HG03025 (cell line): ENCODE results near the gene UBA52.
"Not testable (repeated sequence)": the region's sequence is repeated elsewhere in the genome, so short reads cannot be mapped to it uniquely, and the experiment has no call there.

Experiments
- ATAC-seq: cut with Tn5 transposase; IDR thresholded peaks from one replicate; pipeline ENCODE4 v1.9.1; 2021; ENCODE audit warnings: mild to moderate bottlenecking, moderate library complexity; ENCODE audit not compliant: unreplicated experiment, low FRiP score

The UBA52 gene

DNA sequence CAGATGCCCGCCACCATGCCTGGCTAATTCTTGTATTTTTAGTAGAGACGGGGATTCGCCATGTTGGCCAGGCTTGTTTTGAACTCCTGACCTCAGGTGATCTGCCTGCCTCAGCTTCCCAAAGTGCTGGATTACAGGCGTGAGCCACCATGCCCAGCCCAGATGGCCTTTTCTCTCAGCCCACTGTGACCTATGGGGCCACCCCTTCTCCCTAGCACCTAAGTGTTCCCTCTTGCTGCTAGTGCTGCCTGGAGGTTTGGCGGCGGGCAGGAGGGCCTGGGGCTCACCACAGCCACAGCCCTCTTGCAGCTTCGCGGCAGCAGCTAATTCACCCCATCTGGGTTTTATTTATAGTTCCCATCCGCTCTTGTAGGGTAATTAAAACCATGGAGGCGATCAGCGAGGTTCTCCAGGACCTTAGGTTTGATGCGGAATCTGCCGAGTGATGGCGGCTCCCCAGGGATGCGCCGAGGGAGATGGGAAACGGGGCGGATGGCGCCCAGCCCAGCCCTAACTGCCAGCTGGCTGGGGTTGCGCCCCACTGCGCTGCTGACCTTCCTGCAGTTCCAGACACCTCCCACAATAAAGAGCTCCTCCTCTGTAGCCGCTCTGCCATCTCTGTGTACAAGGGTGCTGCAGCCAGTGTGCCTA lies 20.2 kb downstream of the UBA52 start:
- no peak for ATAC-seq

DNA sequence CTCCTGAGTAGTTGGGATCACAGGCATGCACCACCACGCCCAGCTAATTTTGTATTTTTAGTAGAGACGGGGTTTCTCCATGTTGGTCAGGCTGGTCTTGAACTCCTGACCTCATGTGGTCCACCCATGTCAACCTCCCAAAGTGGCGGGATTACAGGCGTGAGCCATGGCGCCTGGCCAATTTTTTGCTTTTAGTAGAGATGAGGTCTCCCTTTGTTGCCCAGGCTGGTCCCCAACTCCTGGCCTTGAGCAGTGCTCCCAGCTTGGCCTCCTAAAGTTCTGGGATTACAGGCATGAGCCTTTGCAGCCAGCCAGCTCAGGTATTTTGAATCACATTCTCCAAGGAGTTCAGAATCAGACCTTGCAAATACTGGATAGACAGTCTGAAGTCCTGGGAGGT lies 21.1 kb downstream of the UBA52 start:
- ATAC-seq = not testable (repeated sequence)

DNA sequence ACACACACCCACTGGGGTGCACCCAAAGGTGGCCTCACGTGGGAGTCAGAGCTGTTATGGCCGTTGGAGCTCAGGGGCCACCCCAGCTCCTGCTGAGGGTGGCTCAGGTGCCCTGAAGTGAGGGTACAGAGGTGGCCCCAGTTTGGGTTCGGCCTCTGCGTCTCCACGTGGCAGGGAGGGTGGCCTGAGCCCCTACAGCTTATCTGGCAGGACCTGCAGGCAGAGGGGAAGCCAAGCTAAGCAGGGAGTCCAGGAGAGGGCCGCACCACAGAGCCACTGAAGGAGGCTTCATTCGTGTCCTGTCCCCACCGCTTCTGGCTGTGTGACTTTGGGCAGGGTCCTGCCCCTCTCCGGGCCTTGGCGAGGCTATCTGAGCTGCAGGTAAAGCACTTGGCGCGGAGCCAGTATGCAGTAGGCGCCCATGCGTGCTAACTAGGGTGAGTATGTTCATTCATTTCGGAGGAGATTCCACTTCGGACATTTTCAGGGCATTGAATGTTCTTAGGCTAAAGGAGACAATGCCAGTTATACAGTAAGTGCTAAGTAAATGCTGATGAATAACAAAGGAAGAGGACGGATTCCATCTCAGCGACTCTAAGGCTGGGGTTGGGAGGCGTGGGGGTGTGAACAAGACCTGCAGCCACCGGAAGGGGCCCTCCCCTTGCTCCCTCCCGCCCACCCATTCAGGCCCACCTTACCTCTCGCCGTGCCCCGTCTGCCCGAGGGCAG lies 21.9 kb downstream of the UBA52 start:
- ATAC-seq = no peak

DNA sequence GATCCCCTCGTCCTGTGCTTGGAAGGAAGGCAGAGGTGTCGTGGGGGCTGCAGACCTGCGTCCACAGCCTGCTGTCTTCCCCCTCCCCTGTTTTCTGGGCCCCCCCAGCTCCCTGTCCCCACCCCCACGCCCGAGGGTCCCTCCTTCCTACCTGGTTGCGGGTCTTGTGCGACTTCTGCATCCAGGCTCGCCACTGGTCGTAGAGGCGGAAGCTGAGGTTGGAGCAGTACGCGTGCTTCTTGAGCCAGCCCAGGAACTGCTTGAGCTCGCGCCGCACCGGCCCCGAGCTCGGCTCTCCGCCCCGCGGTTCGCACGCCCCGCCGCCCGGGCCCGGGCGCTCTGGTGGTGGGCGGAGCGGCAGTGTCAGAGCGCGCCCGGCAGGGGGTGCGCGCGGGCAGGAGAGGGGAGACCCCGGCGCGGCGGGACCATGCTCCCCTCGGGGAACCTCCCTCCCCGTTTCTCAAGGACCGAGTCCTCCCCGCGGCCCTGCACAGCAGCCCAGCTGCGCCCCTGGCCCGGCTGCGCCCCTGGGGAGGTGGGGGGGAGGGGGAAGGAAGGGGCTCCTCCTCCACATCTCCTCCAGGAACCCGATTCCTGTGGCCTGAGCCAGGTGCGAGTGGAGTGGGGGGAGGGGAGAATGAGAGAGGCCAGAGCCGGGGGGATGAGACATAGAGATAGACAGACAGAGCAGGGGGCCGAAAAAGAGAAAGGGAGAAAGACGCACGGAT lies 22.6 kb downstream of the UBA52 start:
- ATAC-seq = peak; percentile 37

DNA sequence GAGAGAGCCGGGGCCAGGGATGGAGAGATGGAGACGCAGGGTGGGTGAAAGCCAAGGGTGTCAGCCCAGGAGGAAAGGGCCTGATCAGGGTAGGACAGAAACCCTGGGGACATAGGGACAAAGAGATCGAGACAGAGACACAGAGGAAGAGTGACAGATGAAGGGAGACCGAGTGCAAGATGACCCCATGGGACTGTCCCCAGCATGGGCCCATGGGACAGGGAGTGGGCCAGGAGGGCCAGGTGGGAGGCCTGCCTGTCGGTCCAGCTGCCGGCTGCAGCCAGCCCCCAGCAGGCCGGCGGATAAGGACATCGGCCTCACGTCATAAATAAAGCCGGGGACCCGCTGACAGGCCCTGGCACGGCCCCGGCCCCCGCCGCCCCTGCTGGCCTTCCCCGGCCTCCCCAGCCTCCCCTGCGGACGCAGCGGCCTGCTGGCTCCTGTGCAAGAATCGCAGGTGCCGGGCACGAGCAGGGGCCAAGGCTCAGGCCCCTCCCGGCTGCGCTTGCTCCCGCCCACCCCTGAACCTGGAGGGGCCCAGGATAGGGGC lies 23.2 kb downstream of the UBA52 start:
- no peak for ATAC-seq

DNA sequence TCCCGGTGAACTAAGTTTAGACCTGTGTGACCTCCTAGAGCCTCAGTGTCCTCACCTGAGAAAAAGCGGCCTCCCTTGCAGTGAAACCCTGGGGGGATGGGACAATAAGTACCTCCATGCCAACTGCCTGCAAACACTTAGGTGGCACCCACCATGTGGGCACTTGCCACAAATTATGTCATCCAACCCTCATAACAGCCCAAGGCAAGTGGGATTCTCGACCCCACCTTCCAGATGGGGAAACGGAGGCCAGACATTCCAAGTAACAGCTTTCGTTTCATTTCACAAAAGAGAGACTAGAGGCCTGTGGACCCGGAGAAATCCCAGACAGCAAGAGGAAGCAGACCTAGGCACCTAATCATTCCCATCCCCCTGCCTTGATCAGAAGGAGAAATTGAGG lies 23.8 kb downstream of the UBA52 start:
- ATAC-seq = no peak

DNA sequence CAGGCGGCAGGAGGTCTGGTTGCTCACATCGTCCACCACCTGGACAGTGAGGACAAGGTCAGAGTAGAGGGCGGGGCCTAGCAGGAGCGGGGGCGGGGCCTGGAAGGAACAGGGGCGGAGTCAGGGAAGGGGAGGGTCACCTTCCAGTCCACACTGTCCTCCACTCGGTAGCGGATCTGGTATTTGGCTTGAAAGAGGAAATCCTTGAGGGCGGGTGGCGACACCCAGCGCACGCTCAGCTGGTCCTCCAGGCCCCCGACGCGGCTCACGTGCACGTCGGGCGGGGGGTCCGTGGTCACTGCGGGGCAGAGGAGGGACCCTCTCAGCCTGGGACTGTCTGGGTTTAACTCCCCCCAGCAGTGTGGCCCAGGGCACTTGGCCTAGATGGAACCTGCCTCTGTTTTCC lies 25.1 kb downstream of the UBA52 start:
- ATAC-seq = no peak

DNA sequence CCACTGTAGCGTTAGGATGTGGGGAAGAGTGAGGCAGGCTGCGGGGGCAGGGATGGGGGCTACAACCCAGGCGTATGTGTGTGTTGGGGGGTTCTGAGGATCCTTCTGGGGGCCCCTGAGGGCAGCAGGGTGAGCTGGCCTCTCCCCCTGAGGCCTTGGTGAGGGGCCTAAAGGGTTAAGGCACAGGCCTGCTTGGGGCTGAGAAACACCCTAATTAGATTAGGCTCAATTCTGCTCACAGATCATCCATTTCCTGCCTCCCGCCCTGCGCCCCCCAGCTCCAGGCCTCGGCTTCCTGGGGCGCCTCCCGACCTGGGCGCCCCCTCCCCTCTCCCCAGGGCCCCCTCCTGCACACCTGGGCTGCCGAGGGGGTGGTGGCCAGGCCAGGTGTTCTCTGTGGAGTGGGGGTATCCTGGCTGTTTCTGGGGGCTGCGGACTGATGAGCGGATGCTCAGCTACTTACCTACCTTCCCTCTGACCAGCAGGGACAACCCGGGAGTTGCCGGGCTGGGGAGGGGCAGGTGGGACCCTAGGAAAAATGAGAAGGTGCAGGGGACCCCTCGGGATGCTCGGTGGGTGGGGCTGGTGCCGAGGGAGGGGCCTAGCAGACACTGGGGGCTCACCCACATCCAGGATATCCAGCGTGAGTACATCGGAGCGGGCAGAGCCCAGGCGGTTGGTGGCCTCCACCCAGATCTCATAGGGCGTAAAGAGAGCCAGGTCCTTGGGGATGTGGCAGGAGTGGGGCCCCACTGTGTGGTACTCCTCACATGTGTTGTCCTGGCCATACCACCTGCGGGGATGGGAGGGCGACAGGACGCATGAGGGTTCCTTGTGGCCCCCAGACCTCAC lies 26.4 kb downstream of the UBA52 start:
- ATAC-seq = no peak

DNA sequence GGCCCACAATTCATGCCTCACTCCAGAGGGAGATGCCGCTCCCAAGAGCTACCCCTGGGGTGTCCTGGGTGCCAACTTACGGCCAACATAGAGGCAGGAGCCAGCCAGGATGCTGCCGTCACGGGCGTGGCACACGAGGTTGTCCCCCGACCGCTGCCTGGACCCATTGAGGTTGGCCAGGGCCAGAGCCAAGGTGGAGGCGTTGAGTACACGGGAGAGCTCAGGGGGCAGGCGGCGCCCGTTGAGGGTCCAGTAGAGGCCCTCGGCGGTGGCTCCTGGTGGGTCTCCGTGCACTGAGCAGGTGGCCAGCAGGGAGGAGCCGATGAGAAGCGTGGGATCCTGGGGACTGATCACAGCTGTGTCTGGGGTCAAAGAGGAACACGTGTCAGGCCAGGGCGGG lies 27.8 kb downstream of the UBA52 start:
- no peak for ATAC-seq

DNA sequence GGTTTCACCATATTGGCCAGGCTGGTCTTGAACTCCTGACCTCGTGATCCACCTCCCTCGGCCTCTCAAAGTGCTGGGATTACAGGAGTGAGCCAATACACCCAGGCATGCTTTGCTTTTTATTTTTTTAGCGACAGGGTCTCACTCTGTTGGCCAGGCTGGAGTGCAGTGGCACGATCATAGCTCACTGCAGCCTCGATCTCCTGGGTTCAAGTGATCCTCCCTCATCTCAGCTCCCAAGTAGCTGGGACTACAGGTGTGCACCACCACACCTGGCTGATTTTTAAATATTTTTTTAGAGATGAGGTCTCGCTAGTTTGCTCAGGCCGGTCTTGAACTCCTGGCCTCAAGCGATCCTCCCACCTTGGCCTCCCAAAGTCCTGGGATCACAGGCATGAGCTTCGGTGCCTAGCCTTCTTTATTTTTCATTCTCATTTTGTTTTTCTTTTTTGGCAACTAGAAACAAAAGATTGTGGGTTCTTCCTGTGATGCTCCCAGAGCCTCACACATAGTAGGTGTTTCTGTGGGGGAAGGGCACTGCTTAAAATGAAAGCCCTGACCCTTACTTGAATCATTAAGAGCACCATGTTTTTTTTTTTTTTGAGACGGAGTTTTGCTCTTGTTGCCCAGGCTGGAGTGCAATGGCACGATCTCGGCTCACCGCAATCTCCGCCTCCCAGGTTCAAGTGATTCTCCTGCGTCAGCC lies 29.2 kb downstream of the UBA52 start:
- not testable (repeated sequence) for ATAC-seq

DNA sequence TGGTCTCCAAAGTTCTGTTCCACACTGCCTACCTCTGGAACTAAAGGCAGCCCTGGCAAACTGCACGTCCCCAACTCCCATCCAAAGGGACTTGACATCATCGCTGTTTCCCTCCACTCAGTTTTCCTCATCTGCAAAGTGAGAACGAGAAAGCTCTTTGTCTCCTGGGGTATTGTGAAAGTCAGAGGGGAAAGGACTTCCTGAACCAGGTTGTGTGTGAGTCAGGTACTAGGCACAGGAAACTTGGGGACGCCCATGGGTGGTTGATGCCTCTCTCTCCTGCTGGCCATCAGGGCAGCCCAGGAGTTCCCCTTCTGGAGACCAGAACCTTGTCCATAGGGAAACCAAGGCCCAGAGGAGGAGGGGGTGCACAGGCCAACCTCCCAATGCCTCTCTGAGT lies 30.2 kb downstream of the UBA52 start:
- no peak for ATAC-seq

DNA sequence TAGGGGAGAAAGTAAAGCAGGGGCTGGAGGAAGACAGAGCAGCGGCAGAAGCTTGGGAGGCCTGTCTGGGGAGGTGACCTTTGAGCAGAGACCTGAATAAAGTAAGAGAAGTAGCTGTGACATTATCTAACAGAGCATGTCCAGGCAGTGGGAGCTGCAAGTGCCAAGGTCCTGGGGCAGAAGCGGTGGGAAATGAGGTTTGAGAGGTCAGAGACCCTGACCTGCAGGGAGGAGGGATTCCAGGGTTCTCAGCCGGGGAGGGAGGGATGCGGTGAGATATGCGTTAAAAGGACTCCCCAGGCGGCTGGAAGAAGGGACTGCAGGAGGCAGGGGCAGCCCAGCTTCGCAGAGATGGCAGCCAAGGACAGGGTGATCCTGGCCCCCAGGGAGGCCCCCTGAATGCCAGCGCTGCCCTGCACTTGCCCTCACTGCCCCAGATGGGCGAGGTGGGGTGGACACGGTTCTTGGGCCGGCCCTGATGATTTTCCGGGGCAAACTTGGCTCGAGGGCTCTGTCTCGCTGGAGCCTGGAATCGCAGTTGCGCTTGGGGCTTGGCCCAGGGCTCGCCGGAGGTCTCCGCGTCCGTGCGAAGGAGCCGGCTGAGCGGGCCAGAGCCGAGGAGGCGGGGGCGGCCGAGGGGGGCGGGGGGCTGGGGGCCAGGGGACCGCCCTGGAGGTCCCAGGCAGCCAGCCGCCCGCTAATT lies 31.7 kb downstream of the UBA52 start:
- ATAC-seq = no peak

DNA sequence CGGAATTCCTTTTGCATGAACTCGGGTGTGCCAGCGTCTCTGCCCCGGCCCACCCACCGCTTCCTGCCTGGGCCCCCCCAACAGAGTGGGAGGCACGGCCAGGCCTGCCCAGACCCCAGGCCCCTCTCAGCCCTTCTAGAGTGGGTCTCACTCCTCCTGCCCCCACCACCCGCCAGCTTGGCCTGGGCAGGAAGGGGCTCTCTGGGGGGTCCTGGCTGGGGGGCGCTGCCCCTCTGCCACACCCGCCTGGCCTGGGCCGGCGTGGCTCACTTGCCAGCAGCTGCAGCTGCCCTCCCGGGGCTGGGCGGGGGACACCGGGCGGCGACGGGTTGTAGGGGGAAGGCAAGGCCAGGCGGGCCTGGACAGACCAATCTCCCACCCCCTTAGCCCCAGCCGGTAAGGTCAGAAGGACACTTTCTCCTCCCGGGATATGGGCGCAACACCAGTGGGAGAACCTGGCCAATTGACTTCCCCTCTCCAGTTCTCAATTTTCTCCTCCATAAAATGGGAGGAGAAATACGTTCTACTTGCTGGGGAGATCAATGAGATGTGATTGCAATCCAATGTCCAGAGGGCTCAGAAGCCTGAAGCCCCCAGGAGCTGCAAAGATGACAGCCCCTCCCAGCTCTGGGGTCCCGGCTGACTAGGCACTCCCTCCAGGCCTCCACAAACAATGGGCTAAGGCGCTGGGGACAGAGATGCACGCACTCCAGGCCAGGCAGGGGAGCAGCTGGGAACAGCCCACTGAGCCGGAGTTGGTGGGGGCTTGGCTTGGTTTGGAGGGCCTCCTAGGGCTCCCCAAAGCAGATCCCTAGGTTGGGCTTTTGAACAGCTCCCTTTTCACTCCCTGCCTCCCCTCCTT lies 32.5 kb downstream of the UBA52 start:
- ATAC-seq = no peak

DNA sequence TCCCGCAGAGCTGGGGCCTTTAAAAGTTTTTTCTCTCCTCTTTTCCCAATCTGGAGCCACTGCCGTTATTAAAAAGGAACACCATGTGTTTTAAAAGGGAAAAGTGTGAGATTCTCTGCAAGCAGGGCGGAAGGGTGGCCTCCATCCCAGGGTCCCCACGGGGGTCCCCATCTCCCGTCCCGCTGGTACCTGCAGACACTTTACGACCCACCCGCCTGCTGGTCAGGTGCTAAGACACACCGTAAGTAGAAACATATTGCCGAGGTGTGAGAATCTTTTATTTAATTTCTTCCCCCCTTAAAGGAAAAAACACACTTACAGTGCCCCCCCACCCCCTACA lies 33.1 kb downstream of the UBA52 start:
- no peak for ATAC-seq

DNA sequence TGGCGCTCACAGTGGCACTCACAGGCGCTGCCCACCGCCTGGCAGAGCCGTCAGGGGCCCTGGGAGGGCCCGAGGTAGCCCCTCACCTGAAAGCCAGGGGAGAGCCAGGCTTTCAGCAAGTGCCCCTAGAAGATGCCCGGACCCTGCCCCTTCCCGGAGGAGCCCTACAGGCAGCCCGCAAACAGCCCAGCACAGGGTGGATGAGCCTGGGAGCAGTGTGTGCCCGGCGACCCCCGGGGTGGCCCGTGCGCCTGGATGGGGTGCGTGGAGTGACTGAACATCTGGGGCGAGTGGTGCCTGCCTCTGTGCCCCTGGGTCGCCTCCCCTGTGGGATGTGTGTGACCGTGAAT lies 33.5 kb downstream of the UBA52 start:
- ATAC-seq = no peak

DNA sequence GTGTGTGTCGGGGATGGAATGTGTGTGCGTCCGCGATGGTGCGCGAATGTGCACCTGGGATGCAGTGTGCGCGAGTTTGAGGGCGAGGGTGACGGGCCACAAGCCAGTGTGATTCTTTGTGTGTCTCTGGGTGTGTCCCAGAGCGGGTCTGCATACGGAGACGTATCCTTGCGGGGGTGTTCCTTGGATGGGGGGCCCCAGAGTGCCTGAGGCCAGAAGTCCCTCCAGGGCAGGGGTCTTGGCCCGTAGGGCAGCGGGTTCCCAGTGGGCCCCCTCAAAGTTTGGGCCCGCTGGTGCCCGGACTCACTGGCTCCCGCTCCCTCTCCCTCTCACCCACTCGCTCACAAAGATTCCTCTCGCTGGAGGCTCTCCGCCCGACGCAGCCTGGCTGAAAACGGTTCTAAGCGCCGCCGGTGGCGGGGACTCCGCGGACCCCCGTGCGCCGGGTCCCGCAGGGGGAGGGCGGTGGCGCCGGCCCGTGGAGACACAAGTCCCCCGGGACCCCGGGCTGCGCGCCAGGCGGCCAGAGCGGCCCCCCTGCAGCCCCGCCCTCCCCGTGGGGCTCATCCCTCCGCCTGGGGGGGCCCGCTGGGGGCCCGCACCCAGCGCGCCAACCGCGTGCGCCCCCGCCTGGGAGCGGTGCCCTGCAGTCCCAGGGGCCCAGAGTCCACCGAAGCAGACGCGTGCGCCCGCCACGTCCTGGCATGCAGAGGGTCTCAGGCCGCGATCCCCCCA lies 34.1 kb downstream of the UBA52 start:
- ATAC-seq = no peak

DNA sequence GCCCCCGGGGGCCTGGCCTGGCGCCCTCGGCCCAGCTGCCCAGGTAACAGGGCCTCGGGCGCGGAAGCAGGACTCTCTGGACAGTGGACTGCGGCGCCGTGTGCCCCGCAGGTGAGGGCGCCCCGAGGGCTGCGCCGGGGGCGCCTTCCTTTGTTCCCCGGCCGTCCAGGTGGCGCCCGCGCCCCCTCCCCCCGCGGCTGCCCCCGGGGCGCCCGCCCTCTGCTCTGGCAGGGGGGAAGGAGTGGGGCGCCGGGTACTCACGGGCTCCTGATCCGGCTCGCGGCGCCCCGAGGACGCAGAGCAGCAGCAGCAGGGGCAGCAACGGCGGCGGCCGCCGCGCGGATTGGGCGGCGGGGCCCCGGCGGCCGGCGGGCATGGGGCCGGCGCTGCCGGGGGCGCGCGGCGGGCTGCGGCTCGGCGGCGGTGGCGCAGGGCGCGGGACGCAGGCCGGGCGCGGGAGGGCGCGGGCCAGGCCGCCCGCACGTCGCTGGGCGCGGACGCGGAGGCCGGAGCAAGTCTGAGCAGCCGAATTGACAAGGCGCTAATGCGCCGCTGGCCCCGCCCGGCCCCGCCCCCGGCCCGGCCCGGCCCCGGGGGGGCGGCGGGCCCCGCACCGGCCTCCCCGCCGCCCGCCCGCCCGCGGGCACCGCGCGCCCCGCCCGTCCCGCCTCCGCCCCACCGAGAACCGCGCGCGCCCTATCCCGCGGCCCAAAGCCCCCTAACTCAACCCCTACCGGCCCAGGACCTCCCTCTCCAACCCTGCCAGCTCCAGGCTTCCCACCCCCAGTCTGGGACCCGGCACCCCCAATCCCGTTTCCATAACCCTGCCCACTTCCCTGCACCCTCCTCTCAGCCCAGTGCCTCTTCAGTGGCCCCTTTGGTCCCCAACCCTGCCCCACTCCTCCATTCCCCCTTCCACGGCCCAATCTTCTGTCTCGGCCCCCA lies 34.9 kb downstream of the UBA52 start, which contains the start of gene CRLF1:
CRLF1 (minus strand) TSS at position 519 of the 945 bp plus-strand sequence; CDS start at position 376, 143 bp downstream.
- no peak for ATAC-seq
